Urinary bladder (tissue), 4 donors: ENCODE data around the gene ARHGEF25. TPM values are rescaled to one million over a fixed set of nuclear protein-coding genes. Genes with fewer than 3 reads are reported as not detected.

Experiments used
- DNase-seq: peaks from one replicate; pipeline ENCODE4 v3.0.0-alpha.2; 2015; ENCODE audit errors: extremely low spot score
- H3K27ac ChIP-seq: one replicate; pipeline ENCODE4 v1.5.1; 2013; ENCODE audit warnings: low read depth, mild to moderate bottlenecking, moderate library complexity
- H3K36me3 ChIP-seq: one replicate; pipeline ENCODE4 v1.6.1; 2013; ENCODE audit warnings: mild to moderate bottlenecking, moderate library complexity; ENCODE audit not compliant: insufficient read depth
- H3K4me1 ChIP-seq: one replicate; pipeline ENCODE4 v1.6.1; 2013; ENCODE audit warnings: mild to moderate bottlenecking, moderate library complexity; ENCODE audit not compliant: insufficient read depth
- H3K4me3 ChIP-seq: one replicate; pipeline ENCODE4 v1.5.1; 2013; ENCODE audit warnings: low read depth, low read length
- WGBS: extraction: QIAGEN DNeasy Blood & Tissue Kit; methylation state at CpG from one replicate; pipeline ENCODE4 v1.1.7; 2013; 5-methylcytosine and 5-hydroxymethylcytosine counted together
- polyA plus RNA-seq: library from polyadenylated mRNA; stranded (reverse); fragments of 200-250 nt; gene quantifications from one replicate; pipeline ENCODE4 v1.2.3, GENCODE V29; 2013
- total RNA-seq: library from RNA; depleted of rRNA; stranded (reverse); fragments of >200 nt; gene quantifications from one replicate; pipeline ENCODE4 v1.2.3, GENCODE V29; 2014
- donor health status: healthy with polysubstance abuse.
- donor health status: healthy.

Gene ARHGEF25
- total and polyA plus RNA-seq, 2 donors, result 64.1 to 158 TPM

GRCh38 chr12:57609101-57609780 lies 2.0 kb upstream of the ARHGEF25 start:
- H3K4me3 ChIP-seq, result no peak overlapping the region
- no peak for DNase-seq
- no peaks in the 10 kb centered on the region for H3K4me1 ChIP-seq
- peak overlapping the region; percentile 35 for H3K27ac ChIP-seq
- WGBS, result 32% methylated on average over 19 of the region's 19 CpGs
- no peaks in the 10 kb centered on the region for H3K36me3 ChIP-seq

- Histone ChIP-seq H3K4me3 (peak overlapping the region; percentile 67), H3K36me3 (no peaks in the 10 kb centered on the region), H3K27ac (peak overlapping the region; percentile 57), H3K4me1 (no peaks in the 10 kb centered on the region)
- WGBS, result 9% methylated on average over 34 of the region's 34 CpGs
- no peak for DNase-seq
These were observed 1.3 kb upstream of the ARHGEF25 start for GRCh38 chr12:57609781-57610553.

GRCh38 chr12:57610554-57611107 lies 604 bp upstream of the ARHGEF25 start:
- H3K27ac ChIP-seq, result peak overlapping the region; percentile 69
- 2% methylated on average over 29 of the region's 29 CpGs for WGBS
- no peak for DNase-seq
- H3K4me3 ChIP-seq, result peak overlapping the region; percentile 67
- no peaks in the 10 kb centered on the region for H3K4me1 ChIP-seq
- no peaks in the 10 kb centered on the region for H3K36me3 ChIP-seq

GRCh38 chr12:57611827-57612710 lies 834 bp downstream of the ARHGEF25 start:
- Histone ChIP-seq H3K36me3 (no peaks in the 10 kb centered on the region), H3K4me1 (no peaks in the 10 kb centered on the region), H3K4me3 (peak overlapping the region; percentile 67), H3K27ac (no peak overlapping the region)
- WGBS, result 6% methylated on average over 23 of the region's 23 CpGs
- DNase-seq, result no peak

GRCh38 chr12:57612711-57613426 lies 1.6 kb downstream of the ARHGEF25 start:
- H3K27ac ChIP-seq, result no peak overlapping the region
- DNase-seq, result no peak
- no peaks in the 10 kb centered on the region for H3K4me1 ChIP-seq
- 81% methylated on average over 10 of the region's 10 CpGs for WGBS
- no peak overlapping the region for H3K4me3 ChIP-seq
- no peaks in the 10 kb centered on the region for H3K36me3 ChIP-seq

- H3K27ac ChIP-seq, result no peak overlapping the region
These were observed 2.3 kb downstream of the ARHGEF25 start for GRCh38 chr12:57613427-57614109.

GRCh38 chr12:57614178-57614947 lies 3.1 kb downstream of the ARHGEF25 start:
- H3K4me3 ChIP-seq, result no peak overlapping the region
- no peak for DNase-seq
- no peaks in the 10 kb centered on the region for H3K4me1 ChIP-seq
- WGBS, result 51% methylated on average over 14 of the region's 14 CpGs
- no peak overlapping the region for H3K27ac ChIP-seq
- H3K36me3 ChIP-seq, result no peaks in the 10 kb centered on the region

More at GRCh38 chr12:57613427-57614109, 2.3 kb downstream of the ARHGEF25 start:
- WGBS, result 78% methylated on average over 10 of the region's 10 CpGs
- Histone ChIP-seq H3K4me3 (no peak overlapping the region), H3K36me3 (no peaks in the 10 kb centered on the region), H3K4me1 (no peaks in the 10 kb centered on the region)
- no peak for DNase-seq

- H3K4me1 ChIP-seq, result no peaks in the 10 kb centered on the region
- H3K36me3 ChIP-seq, result no peaks in the 10 kb centered on the region
- no peak overlapping the region for H3K27ac ChIP-seq
- DNase-seq, result no peak
- WGBS, result 85% methylated on average over 11 of the region's 11 CpGs
- H3K4me3 ChIP-seq, result no peak overlapping the region
These were observed 3.8 kb downstream of the ARHGEF25 start for GRCh38 chr12:57614948-57615500.

- Histone ChIP-seq H3K27ac (no peak overlapping the region), H3K4me3 (no peak overlapping the region), H3K4me1 (no peaks in the 10 kb centered on the region), H3K36me3 (no peaks in the 10 kb centered on the region)
- DNase-seq, result no peak
- WGBS, result 78% methylated on average over 5 of the region's 5 CpGs
These were observed 4.4 kb downstream of the ARHGEF25 start for GRCh38 chr12:57615637-57616036.

- no peaks in the 10 kb centered on the region for H3K4me1 ChIP-seq
- H3K36me3 ChIP-seq, result no peaks in the 10 kb centered on the region
- H3K4me3 ChIP-seq, result no peak overlapping the region
- DNase-seq, result no peak
- H3K27ac ChIP-seq, result no peak overlapping the region
- 74% methylated on average over 3 of the region's 3 CpGs for WGBS
These were observed 5.3 kb downstream of the ARHGEF25 start for GRCh38 chr12:57616383-57617101.

GRCh38 chr12:57617942-57618341 lies 6.7 kb downstream of the ARHGEF25 start:
- Histone ChIP-seq H3K36me3 (no peaks in the 10 kb centered on the region), H3K4me1 (no peaks in the 10 kb centered on the region), H3K27ac (no peak overlapping the region), H3K4me3 (no peak overlapping the region)
- no peak for DNase-seq
- WGBS, result 57% methylated on average over 11 of the region's 11 CpGs
